GM23338 (cell line): ENCODE data around the gene ARHGEF11. TPM values are rescaled to one million over a fixed set of nuclear protein-coding genes. Genes with fewer than 3 reads are reported as not detected.

Experiments
- ATAC-seq: fragments of 200-7000 bp; cut with Tn5 transposase; 3 replicates; pipeline ENCODE4 v1.9.1; 2020
- DNase-seq: peaks from one replicate; pipeline ENCODE4 v3.0.0-alpha.2; 2015; ENCODE audit warnings: low spot score
- H2AFZ ChIP-seq: fragments of 200-600 bp; sonication (generic); 2 replicates; pipeline ENCODE4 v1.8.0; 2016; ENCODE audit warnings: antibody characterized with exemption, mild to moderate bottlenecking, moderate library complexity
- H3F3A ChIP-seq: fragments of 200-600 bp; sonication (generic); replicated peaks from 2 replicates; pipeline ENCODE4 v1.8.0; 2017; ENCODE audit warnings: antibody characterized with exemption, mixed run types, low read depth
- H3K27ac ChIP-seq: fragments of 200-600 bp; sonication (generic); 2 replicates; pipeline ENCODE4 v1.6.1; 2016; ENCODE audit warnings: low read depth
- H3K27me3 ChIP-seq: fragments of 200-600 bp; sonication (generic); 2 replicates; pipeline ENCODE4 v1.8.0; 2016; ENCODE audit warnings: mild to moderate bottlenecking, mixed run types, moderate library complexity; ENCODE audit not compliant: insufficient read depth
- H3K36me3 ChIP-seq: fragments of 200-600 bp; sonication (generic); 2 replicates; pipeline ENCODE4 v1.8.0; 2016; ENCODE audit warnings: mild to moderate bottlenecking; ENCODE audit not compliant: insufficient read depth
- H3K4me1 ChIP-seq: fragments of 200-600 bp; sonication (generic); 2 replicates; pipeline ENCODE4 v1.8.0; 2016; ENCODE audit warnings: mild to moderate bottlenecking, moderate library complexity; ENCODE audit not compliant: insufficient read depth
- H3K4me2 ChIP-seq: fragments of 200-600 bp; sonication (generic); 2 replicates; pipeline ENCODE4 v1.7.1; 2017; ENCODE audit warnings: mixed run types
- H3K4me3 ChIP-seq: fragments of 200-600 bp; sonication (generic); 2 replicates; pipeline ENCODE4 v1.6.1; 2016; ENCODE audit warnings: mixed run types
- H3K79me2 ChIP-seq: fragments of 200-600 bp; sonication (generic); replicated peaks from 2 replicates; pipeline ENCODE4 v1.8.0; 2017; ENCODE audit warnings: mild to moderate bottlenecking; ENCODE audit not compliant: insufficient read depth
- H3K9me2 ChIP-seq: fragments of 200-600 bp; sonication (generic); 2 replicates; pipeline ENCODE4 v1.8.0; 2017; ENCODE audit not compliant: insufficient read depth
- H4K20me1 ChIP-seq: fragments of 200-600 bp; sonication (generic); replicated peaks from 2 replicates; pipeline ENCODE4 v1.8.0; 2017; ENCODE audit warnings: mild to moderate bottlenecking; ENCODE audit not compliant: insufficient read depth
- H3K27ac Mint-ChIP-seq: 2 replicates; pipeline ENCODE4 v1.8.0; 2020; ENCODE audit warnings: inconsistent platforms, mild to moderate bottlenecking, moderate library complexity, mixed read lengths
- H3K27me3 Mint-ChIP-seq: 3 replicates; pipeline ENCODE4 v1.8.0; 2022; ENCODE audit warnings: low read depth, mild to moderate bottlenecking, moderate library complexity, mixed read lengths, inconsistent platforms; ENCODE audit not compliant: insufficient read depth, poor library complexity
- H3K36me3 Mint-ChIP-seq: 3 replicates; pipeline ENCODE4 v1.8.0; 2021; ENCODE audit warnings: low read depth, mild to moderate bottlenecking, inconsistent platforms, moderate library complexity, mixed read lengths
- H3K4me1 Mint-ChIP-seq: 3 replicates; pipeline ENCODE4 v1.8.0; 2020; ENCODE audit warnings: mild to moderate bottlenecking, inconsistent platforms, mixed read lengths
- H3K4me3 Mint-ChIP-seq: 3 replicates; pipeline ENCODE4 v1.8.0; 2021; ENCODE audit warnings: moderate library complexity, mild to moderate bottlenecking, inconsistent platforms, mixed read lengths
- H3K9me3 Mint-ChIP-seq: 3 replicates; pipeline ENCODE4 v1.8.0; 2020; ENCODE audit warnings: moderate library complexity, mild to moderate bottlenecking, inconsistent platforms, mixed read lengths
- CREB1 ChIP-seq: fragments of 250-450 bp; sonication (Bioruptor Pico); IDR thresholded peaks from 2 replicates; pipeline ENCODE4 v1.5.0; 2020; ENCODE audit warnings: low read depth, mild to moderate bottlenecking, moderate library complexity
- EZH2 ChIP-seq: fragments of 200-600 bp; sonication (generic); IDR thresholded peaks from one replicate; pipeline ENCODE4 v1.8.0; 2017; ENCODE audit warnings: antibody characterized with exemption, mild to moderate bottlenecking, low read depth; ENCODE audit not compliant: unreplicated experiment
- EZH2phosphoT487 ChIP-seq: fragments of 200-600 bp; sonication (generic); IDR thresholded peaks from one replicate; pipeline ENCODE4 v1.8.1; 2018; ENCODE audit warnings: antibody characterized with exemption; ENCODE audit not compliant: unreplicated experiment
- JUNB ChIP-seq: IDR thresholded peaks from one replicate; pipeline ENCODE4 v1.6.1; 2016; ENCODE audit warnings: antibody characterized with exemption; ENCODE audit not compliant: unreplicated experiment
- NANOG ChIP-seq: IDR thresholded peaks from 2 replicates; pipeline ENCODE4 v1.6.1; 2016; ENCODE audit warnings: antibody characterized with exemption, borderline replicate concordance
- POLR2AphosphoS5 ChIP-seq: IDR thresholded peaks from 2 replicates; pipeline ENCODE4 v1.6.1; 2016; ENCODE audit warnings: antibody characterized with exemption, low read depth
- STAT1 ChIP-seq: IDR thresholded peaks from one replicate; pipeline ENCODE4 v1.6.1; 2016; ENCODE audit warnings: antibody characterized with exemption; ENCODE audit not compliant: unreplicated experiment
- ZNF114 ChIP-seq: fragments of 250-450 bp; sonication (Bioruptor Pico); IDR thresholded peaks from 2 replicates; pipeline ENCODE4 v1.5.0; 2020; ENCODE audit warnings: mild to moderate bottlenecking, moderate library complexity
- ZNF331 ChIP-seq: fragments of 250-450 bp; sonication (Bioruptor Pico); IDR thresholded peaks from 2 replicates; pipeline ENCODE4 v1.5.0; 2020; ENCODE audit warnings: low read depth, mild to moderate bottlenecking, moderate library complexity
- polyA plus RNA-seq: library from polyadenylated mRNA; unstranded; fragments of >200 nt; fragmentation: Nextera tagmentation; extraction: Ambion mirVana; gene quantifications from 2 replicates; pipeline ENCODE4 v1.2.1, GENCODE V29; 2016
- total RNA-seq: library from RNA; depleted of rRNA; stranded (reverse); fragments of >200 nt; shearing (Covaris generic); gene quantifications from 2 replicates; pipeline ENCODE4 v1.2.3, GENCODE V29; 2014
- TF ChIP-seq, protein P1 (sequence below): IDR thresholded peaks from one replicate; pipeline ENCODE4 v1.6.1; 2018; ENCODE audit warnings: antibody characterized with exemption; ENCODE audit not compliant: unreplicated experiment
- TF ChIP-seq, protein P2 (sequence below): fragments of 250-450 bp; sonication (Bioruptor Pico); IDR thresholded peaks from 2 replicates; pipeline ENCODE4 v1.5.0; 2020; ENCODE audit warnings: mild to moderate bottlenecking, moderate library complexity
- TF ChIP-seq, protein P3 (sequence below): IDR thresholded peaks from 2 replicates; pipeline ENCODE4 v1.6.1; 2016; ENCODE audit warnings: antibody characterized with exemption
- TF ChIP-seq, protein P4 (sequence below), 2 experiments: fragments of 200-600 bp in 1 of 2; sonication (generic) in 1 of 2; conservative IDR thresholded peaks; 2 replicates each; pipeline versions ENCODE4 v1.5.1 to v1.6.1; 2016 to 2017; ENCODE audit warnings: antibody characterized with exemption in 2 of 2, low read depth in 2 of 2, mild to moderate bottlenecking in 2 of 2, moderate library complexity in 1 of 2

The ARHGEF11 gene
- total and polyA plus RNA-seq, 2 experiments from 2014 or later = 12.3 to 33.7 TPM

DNA sequence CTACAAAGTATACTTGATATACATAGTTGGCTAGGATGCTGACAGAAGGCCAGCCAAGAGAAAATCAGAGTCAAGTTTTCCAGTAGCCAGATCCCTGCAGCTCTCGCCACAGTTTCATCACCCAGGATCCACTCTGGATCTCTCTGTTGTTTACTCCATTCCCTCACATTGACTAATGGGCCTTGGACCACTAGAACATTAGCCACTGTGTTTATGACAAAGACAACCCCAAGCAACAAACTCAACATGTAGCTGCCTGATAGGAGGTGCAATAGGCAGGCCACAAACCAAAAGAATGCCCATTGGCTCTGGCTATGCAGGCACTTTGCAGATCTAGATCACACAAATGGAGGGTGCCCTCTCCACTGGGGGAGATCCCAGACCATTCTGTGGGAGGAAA is 44.2 kb downstream of the ARHGEF11 start:
- Histone ChIP-seq H3K36me3 (no peaks in the 10 kb centered on the region), H3K27me3 (no peaks in the 10 kb centered on the region), H3K79me2 (peaks cover 89% of the 10 kb centered on the region), H3K4me3 (no peak overlapping the region), H2AFZ (no peak overlapping the region), H3K9me2 (no peaks in the 10 kb centered on the region), H4K20me1 (peaks cover 5% of the 10 kb centered on the region; the same call in 1 of the 2 replicates), H3K4me2 (no peak overlapping the region), H3F3A (no peaks in the 10 kb centered on the region), H3K27ac (no peak overlapping the region), H3K4me1 (peaks cover 60% of the 10 kb centered on the region)
- ATAC-seq = no peak
- no peak for DNase-seq
- Mint-ChIP-seq H3K27me3 (peaks cover 5% of the 10 kb centered on the region), H3K4me3 (no peak overlapping the region), H3K27ac (no peak overlapping the region), H3K9me3 (no peaks in the 10 kb centered on the region), H3K4me1 (peaks cover 58% of the 10 kb centered on the region), H3K36me3 (no peaks in the 10 kb centered on the region)
- TF ChIP-seq ZNF331 (CRISPR knock-in tag) = no peak
- no peak for TF ChIP-seq NANOG
- TF ChIP-seq EZH2phosphoT487 = no peak
- no peak for TF ChIP-seq STAT1
- TF ChIP-seq POLR2AphosphoS5 = no peak
- TF ChIP-seq, protein P1, sequence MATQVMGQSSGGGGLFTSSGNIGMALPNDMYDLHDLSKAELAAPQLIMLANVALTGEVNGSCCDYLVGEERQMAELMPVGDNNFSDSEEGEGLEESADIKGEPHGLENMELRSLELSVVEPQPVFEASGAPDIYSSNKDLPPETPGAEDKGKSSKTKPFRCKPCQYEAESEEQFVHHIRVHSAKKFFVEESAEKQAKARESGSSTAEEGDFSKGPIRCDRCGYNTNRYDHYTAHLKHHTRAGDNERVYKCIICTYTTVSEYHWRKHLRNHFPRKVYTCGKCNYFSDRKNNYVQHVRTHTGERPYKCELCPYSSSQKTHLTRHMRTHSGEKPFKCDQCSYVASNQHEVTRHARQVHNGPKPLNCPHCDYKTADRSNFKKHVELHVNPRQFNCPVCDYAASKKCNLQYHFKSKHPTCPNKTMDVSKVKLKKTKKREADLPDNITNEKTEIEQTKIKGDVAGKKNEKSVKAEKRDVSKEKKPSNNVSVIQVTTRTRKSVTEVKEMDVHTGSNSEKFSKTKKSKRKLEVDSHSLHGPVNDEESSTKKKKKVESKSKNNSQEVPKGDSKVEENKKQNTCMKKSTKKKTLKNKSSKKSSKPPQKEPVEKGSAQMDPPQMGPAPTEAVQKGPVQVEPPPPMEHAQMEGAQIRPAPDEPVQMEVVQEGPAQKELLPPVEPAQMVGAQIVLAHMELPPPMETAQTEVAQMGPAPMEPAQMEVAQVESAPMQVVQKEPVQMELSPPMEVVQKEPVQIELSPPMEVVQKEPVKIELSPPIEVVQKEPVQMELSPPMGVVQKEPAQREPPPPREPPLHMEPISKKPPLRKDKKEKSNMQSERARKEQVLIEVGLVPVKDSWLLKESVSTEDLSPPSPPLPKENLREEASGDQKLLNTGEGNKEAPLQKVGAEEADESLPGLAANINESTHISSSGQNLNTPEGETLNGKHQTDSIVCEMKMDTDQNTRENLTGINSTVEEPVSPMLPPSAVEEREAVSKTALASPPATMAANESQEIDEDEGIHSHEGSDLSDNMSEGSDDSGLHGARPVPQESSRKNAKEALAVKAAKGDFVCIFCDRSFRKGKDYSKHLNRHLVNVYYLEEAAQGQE = no peak
- TF ChIP-seq, protein P2, sequence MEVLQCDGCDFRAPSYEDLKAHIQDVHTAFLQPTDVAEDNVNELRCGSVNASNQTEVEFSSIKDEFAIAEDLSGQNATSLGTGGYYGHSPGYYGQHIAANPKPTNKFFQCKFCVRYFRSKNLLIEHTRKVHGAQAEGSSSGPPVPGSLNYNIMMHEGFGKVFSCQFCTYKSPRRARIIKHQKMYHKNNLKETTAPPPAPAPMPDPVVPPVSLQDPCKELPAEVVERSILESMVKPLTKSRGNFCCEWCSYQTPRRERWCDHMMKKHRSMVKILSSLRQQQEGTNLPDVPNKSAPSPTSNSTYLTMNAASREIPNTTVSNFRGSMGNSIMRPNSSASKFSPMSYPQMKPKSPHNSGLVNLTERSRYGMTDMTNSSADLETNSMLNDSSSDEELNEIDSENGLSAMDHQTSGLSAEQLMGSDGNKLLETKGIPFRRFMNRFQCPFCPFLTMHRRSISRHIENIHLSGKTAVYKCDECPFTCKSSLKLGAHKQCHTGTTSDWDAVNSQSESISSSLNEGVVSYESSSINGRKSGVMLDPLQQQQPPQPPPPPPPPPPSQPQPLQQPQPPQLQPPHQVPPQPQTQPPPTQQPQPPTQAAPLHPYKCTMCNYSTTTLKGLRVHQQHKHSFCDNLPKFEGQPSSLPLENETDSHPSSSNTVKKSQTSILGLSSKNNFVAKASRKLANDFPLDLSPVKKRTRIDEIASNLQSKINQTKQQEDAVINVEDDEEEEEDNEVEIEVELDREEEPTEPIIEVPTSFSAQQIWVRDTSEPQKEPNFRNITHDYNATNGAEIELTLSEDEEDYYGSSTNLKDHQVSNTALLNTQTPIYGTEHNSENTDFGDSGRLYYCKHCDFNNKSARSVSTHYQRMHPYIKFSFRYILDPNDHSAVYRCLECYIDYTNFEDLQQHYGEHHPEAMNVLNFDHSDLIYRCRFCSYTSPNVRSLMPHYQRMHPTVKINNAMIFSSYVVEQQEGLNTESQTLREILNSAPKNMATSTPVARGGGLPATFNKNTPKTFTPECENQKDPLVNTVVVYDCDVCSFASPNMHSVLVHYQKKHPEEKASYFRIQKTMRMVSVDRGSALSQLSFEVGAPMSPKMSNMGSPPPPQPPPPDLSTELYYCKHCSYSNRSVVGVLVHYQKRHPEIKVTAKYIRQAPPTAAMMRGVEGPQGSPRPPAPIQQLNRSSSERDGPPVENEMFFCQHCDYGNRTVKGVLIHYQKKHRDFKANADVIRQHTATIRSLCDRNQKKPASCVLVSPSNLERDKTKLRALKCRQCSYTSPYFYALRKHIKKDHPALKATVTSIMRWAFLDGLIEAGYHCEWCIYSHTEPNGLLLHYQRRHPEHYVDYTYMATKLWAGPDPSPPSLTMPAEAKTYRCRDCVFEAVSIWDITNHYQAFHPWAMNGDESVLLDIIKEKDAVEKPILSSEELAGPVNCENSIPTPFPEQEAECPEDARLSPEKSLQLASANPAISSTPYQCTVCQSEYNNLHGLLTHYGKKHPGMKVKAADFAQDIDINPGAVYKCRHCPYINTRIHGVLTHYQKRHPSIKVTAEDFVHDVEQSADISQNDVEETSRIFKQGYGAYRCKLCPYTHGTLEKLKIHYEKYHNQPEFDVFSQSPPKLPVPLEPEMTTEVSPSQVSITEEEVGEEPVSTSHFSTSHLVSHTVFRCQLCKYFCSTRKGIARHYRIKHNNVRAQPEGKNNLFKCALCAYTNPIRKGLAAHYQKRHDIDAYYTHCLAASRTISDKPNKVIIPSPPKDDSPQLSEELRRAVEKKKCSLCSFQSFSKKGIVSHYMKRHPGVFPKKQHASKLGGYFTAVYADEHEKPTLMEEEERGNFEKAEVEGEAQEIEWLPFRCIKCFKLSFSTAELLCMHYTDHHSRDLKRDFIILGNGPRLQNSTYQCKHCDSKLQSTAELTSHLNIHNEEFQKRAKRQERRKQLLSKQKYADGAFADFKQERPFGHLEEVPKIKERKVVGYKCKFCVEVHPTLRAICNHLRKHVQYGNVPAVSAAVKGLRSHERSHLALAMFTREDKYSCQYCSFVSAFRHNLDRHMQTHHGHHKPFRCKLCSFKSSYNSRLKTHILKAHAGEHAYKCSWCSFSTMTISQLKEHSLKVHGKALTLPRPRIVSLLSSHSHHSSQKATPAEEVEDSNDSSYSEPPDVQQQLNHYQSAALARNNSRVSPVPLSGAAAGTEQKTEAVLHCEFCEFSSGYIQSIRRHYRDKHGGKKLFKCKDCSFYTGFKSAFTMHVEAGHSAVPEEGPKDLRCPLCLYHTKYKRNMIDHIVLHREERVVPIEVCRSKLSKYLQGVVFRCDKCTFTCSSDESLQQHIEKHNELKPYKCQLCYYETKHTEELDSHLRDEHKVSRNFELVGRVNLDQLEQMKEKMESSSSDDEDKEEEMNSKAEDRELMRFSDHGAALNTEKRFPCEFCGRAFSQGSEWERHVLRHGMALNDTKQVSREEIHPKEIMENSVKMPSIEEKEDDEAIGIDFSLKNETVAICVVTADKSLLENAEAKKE (CRISPR knock-in tag) = no peak
- TF ChIP-seq JUNB = no peak
- TF ChIP-seq CREB1 = no peak
- TF ChIP-seq ZNF114 = no peak
- TF ChIP-seq, protein P3, sequence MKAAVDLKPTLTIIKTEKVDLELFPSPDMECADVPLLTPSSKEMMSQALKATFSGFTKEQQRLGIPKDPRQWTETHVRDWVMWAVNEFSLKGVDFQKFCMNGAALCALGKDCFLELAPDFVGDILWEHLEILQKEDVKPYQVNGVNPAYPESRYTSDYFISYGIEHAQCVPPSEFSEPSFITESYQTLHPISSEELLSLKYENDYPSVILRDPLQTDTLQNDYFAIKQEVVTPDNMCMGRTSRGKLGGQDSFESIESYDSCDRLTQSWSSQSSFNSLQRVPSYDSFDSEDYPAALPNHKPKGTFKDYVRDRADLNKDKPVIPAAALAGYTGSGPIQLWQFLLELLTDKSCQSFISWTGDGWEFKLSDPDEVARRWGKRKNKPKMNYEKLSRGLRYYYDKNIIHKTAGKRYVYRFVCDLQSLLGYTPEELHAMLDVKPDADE = no peak
- TF ChIP-seq, protein P4, sequence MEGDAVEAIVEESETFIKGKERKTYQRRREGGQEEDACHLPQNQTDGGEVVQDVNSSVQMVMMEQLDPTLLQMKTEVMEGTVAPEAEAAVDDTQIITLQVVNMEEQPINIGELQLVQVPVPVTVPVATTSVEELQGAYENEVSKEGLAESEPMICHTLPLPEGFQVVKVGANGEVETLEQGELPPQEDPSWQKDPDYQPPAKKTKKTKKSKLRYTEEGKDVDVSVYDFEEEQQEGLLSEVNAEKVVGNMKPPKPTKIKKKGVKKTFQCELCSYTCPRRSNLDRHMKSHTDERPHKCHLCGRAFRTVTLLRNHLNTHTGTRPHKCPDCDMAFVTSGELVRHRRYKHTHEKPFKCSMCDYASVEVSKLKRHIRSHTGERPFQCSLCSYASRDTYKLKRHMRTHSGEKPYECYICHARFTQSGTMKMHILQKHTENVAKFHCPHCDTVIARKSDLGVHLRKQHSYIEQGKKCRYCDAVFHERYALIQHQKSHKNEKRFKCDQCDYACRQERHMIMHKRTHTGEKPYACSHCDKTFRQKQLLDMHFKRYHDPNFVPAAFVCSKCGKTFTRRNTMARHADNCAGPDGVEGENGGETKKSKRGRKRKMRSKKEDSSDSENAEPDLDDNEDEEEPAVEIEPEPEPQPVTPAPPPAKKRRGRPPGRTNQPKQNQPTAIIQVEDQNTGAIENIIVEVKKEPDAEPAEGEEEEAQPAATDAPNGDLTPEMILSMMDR (conservative IDR thresholded peaks at IDR 0.05; ENCODE audit: low read depth in 2 of 2) = no peak
- TF ChIP-seq EZH2 = no peak
